ENCODE measurements around the gene UBXN1.

The UBXN1 gene

DNA sequence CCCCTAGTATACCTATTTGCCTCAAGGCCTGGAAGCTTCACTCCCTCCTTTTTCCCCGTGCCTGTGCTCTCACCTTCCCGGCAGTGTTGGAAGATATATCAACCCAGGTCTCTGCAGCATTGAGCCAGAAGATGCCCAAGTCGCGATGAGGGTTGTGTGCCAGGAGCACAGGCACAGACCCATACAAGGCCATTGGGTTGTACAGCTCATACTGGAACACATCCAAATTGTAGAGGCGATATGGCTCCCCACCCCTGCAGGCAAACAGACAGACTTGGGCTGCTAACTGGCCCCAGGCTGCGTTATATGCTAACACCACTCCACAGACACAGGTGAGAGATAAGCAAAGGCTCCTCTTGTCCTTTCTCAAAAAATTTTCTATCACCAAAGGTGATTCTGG, 46.4 kb downstream of the UBXN1 start:
- no peak for DNase-seq

DNA sequence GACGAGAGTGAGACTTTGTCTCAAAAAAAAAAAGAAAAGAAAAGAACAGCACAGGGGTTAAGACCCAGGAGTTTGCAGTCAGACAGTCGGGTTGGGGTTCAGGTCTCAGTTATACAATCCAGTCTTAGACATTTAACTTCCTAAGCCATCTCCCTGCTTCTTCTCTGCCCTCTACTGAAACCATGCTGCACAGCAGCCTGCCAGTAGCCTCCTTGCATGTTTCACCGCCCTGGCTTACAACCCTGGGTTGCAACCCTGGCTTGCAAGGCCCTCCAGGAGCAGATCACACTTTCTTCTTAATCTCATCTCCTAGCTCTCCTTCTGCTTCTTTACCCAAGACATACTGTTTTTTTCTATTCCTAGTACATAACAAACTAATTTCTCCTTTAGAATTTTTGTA, 51.2 kb downstream of the UBXN1 start:
- DNase-seq = no peak

Data from NCI-H82 (cell line).